Gastrocnemius medialis (tissue), 4 donors: ENCODE data around the gene PCCB.

Source experiments
- POLR2A ChIP-seq, 2 donors: fragments of 450-650 bp; IDR thresholded peaks; one replicate each; pipeline ENCODE4 v1.6.1; 2017; ENCODE audit warnings: antibody characterized with exemption in 2 of 2, mild to moderate bottlenecking in 2 of 2, moderate library complexity in 2 of 2
- TF ChIP-seq, protein P1 (sequence below), 5 experiments: fragments of 450-650 bp in 3 of 5; fragments of 200-600 bp in 2 of 5; sonication (generic) in 2 of 5; IDR thresholded peaks in 4 of 5; conservative IDR thresholded peaks in 1 of 5; 1 replicate in 4 of 5; 2 replicates in 1 of 5; pipeline ENCODE4 v1.5.1; 2016 to 2019; ENCODE audit warnings: antibody characterized with exemption in 5 of 5, mild to moderate bottlenecking in 3 of 5, moderate library complexity in 3 of 5

DNA sequence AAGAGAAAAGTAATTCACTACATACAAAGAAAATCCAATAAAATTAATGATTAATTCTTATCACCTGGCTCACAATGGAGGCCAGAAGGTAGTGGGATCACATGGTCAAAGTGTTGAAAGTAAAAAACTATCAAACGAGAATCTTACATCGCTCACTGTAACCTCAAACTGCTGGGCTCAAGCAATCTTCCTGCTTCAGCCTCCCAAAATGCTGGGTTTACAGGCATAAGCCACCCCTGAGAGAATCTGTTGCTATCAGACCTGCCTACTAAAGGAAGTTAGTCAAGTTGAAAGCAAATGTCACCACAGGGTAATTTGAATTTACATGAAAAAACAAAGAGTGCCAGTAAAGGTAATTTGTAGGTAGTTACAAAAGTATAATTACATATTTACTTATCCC is 103.3 kb downstream of the PCCB start:
- TF ChIP-seq, protein P1, sequence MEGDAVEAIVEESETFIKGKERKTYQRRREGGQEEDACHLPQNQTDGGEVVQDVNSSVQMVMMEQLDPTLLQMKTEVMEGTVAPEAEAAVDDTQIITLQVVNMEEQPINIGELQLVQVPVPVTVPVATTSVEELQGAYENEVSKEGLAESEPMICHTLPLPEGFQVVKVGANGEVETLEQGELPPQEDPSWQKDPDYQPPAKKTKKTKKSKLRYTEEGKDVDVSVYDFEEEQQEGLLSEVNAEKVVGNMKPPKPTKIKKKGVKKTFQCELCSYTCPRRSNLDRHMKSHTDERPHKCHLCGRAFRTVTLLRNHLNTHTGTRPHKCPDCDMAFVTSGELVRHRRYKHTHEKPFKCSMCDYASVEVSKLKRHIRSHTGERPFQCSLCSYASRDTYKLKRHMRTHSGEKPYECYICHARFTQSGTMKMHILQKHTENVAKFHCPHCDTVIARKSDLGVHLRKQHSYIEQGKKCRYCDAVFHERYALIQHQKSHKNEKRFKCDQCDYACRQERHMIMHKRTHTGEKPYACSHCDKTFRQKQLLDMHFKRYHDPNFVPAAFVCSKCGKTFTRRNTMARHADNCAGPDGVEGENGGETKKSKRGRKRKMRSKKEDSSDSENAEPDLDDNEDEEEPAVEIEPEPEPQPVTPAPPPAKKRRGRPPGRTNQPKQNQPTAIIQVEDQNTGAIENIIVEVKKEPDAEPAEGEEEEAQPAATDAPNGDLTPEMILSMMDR (IDR thresholded peaks at IDR 0.05 in 4 of 5, conservative IDR thresholded peaks at IDR 0.05 in 1 of 5): no peak
- TF ChIP-seq POLR2A (IDR thresholded peaks at IDR 0.05): no peak
